ENCODE data around the gene GID8. TPM values are rescaled to one million over a fixed set of nuclear protein-coding genes. Genes with fewer than 3 reads are reported as not detected.

The GID8 gene
- total and polyA plus RNA-seq, 4 experiments from 2014 or later = 11.2 to 47.8 (median 31.7) TPM

DNA sequence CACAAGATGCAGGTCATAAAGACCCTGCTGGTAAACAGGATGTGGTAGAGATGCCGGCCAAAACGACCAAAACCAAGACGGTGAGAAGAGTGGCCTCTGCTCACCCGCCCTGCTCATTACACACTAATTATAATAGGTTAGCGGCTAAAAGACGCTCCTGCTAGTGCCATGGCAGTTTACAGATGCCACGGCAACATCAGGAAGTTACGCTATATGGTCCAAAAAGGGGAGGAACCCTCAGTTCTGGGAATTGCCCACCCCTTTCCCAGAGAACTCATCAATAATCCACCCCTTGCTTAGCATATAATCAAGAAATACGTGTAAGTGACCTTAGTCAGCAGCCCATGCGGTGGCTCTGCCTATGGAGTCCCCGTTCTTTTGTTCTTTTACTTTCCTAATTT, 51.3 kb downstream of the GID8 start:
- H3K9me3 ChIP-seq (ENCODE audit: control insufficient read depth in 1 of 2, low read length in 2 of 2) = no peaks in the 10 kb centered on the region
- Mint-ChIP-seq H3K27ac (peak overlapping the region in 2 of 7 donors; percentile 57 to 68), H3K27me3 (peaks cover 3 to 15% of the 10 kb centered on the region in 2 donors), H3K36me3 (no peaks in the 10 kb centered on the region), H3K9me3 (no peaks in the 10 kb centered on the region), H3K4me3 (peak overlapping the region; percentile 78 to 95 (median 84)), H3K4me1 (peaks cover 0 to 8% (median 4%) of the 10 kb centered on the region in 4 donors)
- H3K36me3 ChIP-seq (ENCODE audit: insufficient read depth, low read length) = no peaks in the 10 kb centered on the region
- intact Hi-C loops (cut with micrococcal nuclease) = no loop called here
- H3K27ac ChIP-seq (ENCODE audit: low read depth, low read length) = no peak overlapping the region
- peak overlapping the region; percentile 24 to 42 for H3K4me3 ChIP-seq (ENCODE audit: low read length in 2 of 2)
- no peak for DNase-seq
- ChIA-PET CTCF (ENCODE audit: partially characterized antibody) (no interaction called here), POLR2A (ENCODE audit: partially characterized antibody) (no interaction called here)
- no peaks in the 10 kb centered on the region for H3K27me3 ChIP-seq (ENCODE audit: insufficient read depth, low read length)
- H3K4me1 ChIP-seq (ENCODE audit: insufficient read depth, low read length) = peaks cover 5% of the 10 kb centered on the region

DNA sequence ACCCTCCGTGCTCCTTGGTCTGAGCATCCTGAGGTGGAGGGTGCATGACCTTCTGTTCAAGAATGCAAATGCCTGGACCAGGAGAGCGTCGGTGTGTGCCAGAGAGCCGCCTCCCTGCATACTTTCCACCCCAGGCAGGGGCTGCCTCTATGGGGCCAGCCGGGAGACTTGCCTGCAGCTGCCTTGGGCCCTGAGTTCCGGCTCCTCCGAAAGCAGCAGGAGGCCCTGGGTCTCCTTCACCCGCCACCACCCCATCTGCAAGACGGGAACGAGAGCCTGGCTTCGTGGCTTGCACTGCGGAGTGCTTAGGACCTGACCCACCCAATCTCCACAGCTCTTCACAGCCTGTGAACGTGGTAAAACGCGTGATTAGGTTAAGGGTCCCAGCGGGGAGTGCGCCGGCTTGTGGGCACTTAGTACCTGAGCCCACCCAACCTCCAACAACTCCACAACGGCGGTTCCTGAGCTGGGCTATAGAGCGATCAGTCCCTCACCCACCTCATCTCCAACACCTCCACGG, 52.4 kb downstream of the GID8 start:
- Histone ChIP-seq H3K27me3 (ENCODE audit: insufficient read depth, low read length) (no peaks in the 10 kb centered on the region), H3K4me1 (ENCODE audit: insufficient read depth, low read length) (peaks cover 5% of the 10 kb centered on the region), H3K9me3 (ENCODE audit: control insufficient read depth in 1 of 2, low read length in 2 of 2) (no peaks in the 10 kb centered on the region), H3K27ac (ENCODE audit: low read depth, low read length) (no peak overlapping the region), H3K4me3 (ENCODE audit: low read length in 2 of 2) (no peak overlapping the region), H3K36me3 (ENCODE audit: insufficient read depth, low read length) (no peaks in the 10 kb centered on the region)
- Mint-ChIP-seq H3K9me3 (no peaks in the 10 kb centered on the region), H3K27ac (no peak overlapping the region), H3K27me3 (peaks cover 2 to 18% of the 10 kb centered on the region in 2 donors), H3K36me3 (no peaks in the 10 kb centered on the region), H3K4me3 (no peak overlapping the region), H3K4me1 (peaks cover 0 to 8% (median 4%) of the 10 kb centered on the region in 4 donors)
- no peak for DNase-seq
- ChIA-PET CTCF (ENCODE audit: partially characterized antibody) (no interaction called here), POLR2A (ENCODE audit: partially characterized antibody) (interaction anchor here (1.0 kb wide), 1 partner anchor 12 kb away, joined by 3 read pairs; no protein-coding TSS in a partner anchor)
- intact Hi-C loops (cut with micrococcal nuclease) = no loop called here

DNA sequence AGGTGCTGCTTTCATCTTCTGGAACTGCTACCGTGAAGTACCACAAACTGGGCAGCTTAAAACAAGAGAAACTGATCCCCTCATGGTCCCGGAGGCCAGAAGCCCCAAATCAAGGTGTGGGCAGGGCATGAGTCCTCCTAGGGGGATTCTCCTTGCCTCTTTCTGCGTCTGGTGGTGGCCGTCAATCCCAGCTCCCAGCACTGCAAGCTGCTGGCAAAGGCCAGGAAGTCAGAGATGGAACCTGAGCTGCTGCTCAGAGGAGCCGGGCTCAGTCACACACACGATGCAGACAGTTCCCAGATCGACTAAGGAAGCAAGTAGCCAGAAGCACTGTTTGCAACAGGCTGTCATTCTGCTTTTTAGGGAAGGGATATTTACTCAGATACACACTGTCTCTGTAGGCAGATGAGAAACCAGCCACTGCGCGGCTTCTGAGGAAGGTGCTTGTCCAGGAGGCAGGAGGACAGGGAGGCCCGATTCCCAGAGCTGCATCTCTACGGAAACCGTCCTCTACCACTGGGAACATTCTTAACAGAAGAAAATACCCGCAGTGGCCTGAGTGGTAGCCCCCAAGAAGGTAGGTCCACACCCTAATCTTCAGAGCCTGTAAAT, 53.4 kb downstream of the GID8 start:
- H3K4me1 ChIP-seq (ENCODE audit: insufficient read depth, low read length) = peaks cover 5% of the 10 kb centered on the region
- no peak overlapping the region for H3K27ac Mint-ChIP-seq
- peaks cover 2 to 23% of the 10 kb centered on the region in 2 donors for H3K27me3 Mint-ChIP-seq
- peaks cover 0 to 8% (median 4%) of the 10 kb centered on the region in 4 donors for H3K4me1 Mint-ChIP-seq
- H3K36me3 Mint-ChIP-seq = no peaks in the 10 kb centered on the region
- ChIA-PET CTCF (ENCODE audit: partially characterized antibody) (no interaction called here), POLR2A (ENCODE audit: partially characterized antibody) (interaction anchor here (1.0 kb wide), 1 partner anchor 13 kb away, joined by 3 read pairs; no protein-coding TSS in a partner anchor)
- intact Hi-C loops (cut with micrococcal nuclease) = no loop called here
- no peaks in the 10 kb centered on the region for H3K9me3 ChIP-seq (ENCODE audit: control insufficient read depth in 1 of 2, low read length in 2 of 2)
- H3K4me3 ChIP-seq (ENCODE audit: low read length in 2 of 2) = no peak overlapping the region
- H3K9me3 Mint-ChIP-seq = no peaks in the 10 kb centered on the region
- H3K27me3 ChIP-seq (ENCODE audit: insufficient read depth, low read length) = no peaks in the 10 kb centered on the region
- H3K27ac ChIP-seq (ENCODE audit: low read depth, low read length) = no peak overlapping the region
- H3K4me3 Mint-ChIP-seq = no peak overlapping the region
- H3K36me3 ChIP-seq (ENCODE audit: insufficient read depth, low read length) = no peaks in the 10 kb centered on the region
- no peak for DNase-seq

DNA sequence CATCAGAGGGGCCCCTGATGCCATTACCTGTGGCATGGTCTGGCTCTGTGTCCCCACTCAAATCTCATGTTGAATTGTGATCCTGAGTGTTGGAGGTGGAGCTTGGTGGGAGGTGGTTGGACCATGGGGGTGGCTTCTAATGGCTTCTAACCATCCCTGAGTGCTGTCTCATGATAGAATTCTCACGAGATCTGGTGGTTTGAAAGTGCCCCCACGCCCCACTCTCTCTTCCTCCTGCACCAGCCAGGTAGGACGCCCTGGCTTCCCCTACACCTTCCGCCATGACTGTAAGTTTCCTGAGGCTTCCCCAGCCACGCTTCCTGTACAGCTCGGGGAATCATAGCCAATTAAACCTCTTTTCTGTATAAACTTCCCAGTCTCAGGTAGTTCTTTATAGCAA, 53.9 kb downstream of the GID8 start:
- no peak overlapping the region for H3K27ac Mint-ChIP-seq
- H3K36me3 Mint-ChIP-seq = no peaks in the 10 kb centered on the region
- H3K4me1 ChIP-seq (ENCODE audit: insufficient read depth, low read length) = peaks cover 5% of the 10 kb centered on the region
- H3K4me1 Mint-ChIP-seq = peaks cover 0 to 8% (median 4%) of the 10 kb centered on the region in 4 donors
- no peaks in the 10 kb centered on the region for H3K36me3 ChIP-seq (ENCODE audit: insufficient read depth, low read length)
- no peaks in the 10 kb centered on the region for H3K9me3 ChIP-seq (ENCODE audit: control insufficient read depth in 1 of 2, low read length in 2 of 2)
- ChIA-PET POLR2A (ENCODE audit: partially characterized antibody) (no interaction called here), CTCF (ENCODE audit: partially characterized antibody) (interaction anchor here (0.7 to 1.0 kb wide), 2 partner anchors 23 to 492 kb away, joined by 3 read pairs; no protein-coding TSS in a partner anchor)
- no peak overlapping the region for H3K4me3 Mint-ChIP-seq
- no peak for DNase-seq
- no peak overlapping the region for H3K4me3 ChIP-seq (ENCODE audit: low read length in 2 of 2)
- no peak overlapping the region for H3K27ac ChIP-seq (ENCODE audit: low read depth, low read length)
- H3K9me3 Mint-ChIP-seq = no peaks in the 10 kb centered on the region
- no peaks in the 10 kb centered on the region for H3K27me3 ChIP-seq (ENCODE audit: insufficient read depth, low read length)
- peaks cover 2 to 23% of the 10 kb centered on the region in 2 donors for H3K27me3 Mint-ChIP-seq
- intact Hi-C loops (cut with micrococcal nuclease) = no loop called here

DNA sequence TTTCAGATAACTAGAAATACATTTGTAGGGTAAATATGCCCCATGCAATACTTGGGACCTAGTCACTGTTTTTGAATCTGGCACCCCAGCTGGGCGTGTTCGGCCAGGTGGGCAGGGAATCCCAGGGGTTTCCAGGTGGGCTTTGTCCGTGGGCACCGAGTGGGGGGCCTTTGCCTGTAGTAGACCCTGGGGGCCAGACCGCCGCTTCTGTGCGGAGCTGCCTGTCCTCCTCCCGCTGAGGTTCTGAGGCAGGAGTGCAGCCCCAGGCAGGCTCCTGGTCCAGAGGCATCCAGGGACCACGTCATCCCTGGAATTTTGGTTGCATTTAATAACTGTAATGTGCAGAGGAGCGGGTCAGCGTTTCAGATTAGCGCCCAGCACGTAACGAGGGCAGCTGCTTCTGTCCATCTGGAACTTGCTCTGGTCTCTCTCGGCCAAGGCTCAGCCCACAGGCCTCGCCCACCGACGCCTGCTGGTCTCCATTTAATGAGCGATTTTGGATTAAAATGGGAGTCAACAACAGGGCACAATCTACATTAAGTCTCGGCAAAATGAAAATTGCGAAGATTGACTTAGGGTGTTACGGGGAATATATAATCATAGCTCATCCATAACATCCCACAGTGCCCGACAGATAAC, 56.0 kb downstream of the GID8 start:
- no peak overlapping the region for H3K4me3 ChIP-seq (ENCODE audit: low read length in 2 of 2)
- CTCF ChIA-PET (ENCODE audit: partially characterized antibody) = no interaction called here
- DNase-seq = no peak
- Mint-ChIP-seq H3K4me1 (peaks cover 0 to 6% (median 3%) of the 10 kb centered on the region in 4 donors), H3K27me3 (peaks cover 6 to 30% of the 10 kb centered on the region in 2 donors), H3K4me3 (no peak overlapping the region), H3K27ac (no peak overlapping the region), H3K9me3 (no peaks in the 10 kb centered on the region), H3K36me3 (no peaks in the 10 kb centered on the region)
- POLR2A ChIA-PET (ENCODE audit: partially characterized antibody) = no interaction called here
- intact Hi-C loops (cut with micrococcal nuclease) = no loop called here
- no peaks in the 10 kb centered on the region for H3K27me3 ChIP-seq (ENCODE audit: insufficient read depth, low read length)
- H3K36me3 ChIP-seq (ENCODE audit: insufficient read depth, low read length) = no peaks in the 10 kb centered on the region
- H3K27ac ChIP-seq (ENCODE audit: low read depth, low read length) = no peak overlapping the region
- H3K4me1 ChIP-seq (ENCODE audit: insufficient read depth, low read length) = peaks cover 2% of the 10 kb centered on the region
- H3K9me3 ChIP-seq (ENCODE audit: control insufficient read depth in 1 of 2, low read length in 2 of 2) = no peaks in the 10 kb centered on the region

DNA sequence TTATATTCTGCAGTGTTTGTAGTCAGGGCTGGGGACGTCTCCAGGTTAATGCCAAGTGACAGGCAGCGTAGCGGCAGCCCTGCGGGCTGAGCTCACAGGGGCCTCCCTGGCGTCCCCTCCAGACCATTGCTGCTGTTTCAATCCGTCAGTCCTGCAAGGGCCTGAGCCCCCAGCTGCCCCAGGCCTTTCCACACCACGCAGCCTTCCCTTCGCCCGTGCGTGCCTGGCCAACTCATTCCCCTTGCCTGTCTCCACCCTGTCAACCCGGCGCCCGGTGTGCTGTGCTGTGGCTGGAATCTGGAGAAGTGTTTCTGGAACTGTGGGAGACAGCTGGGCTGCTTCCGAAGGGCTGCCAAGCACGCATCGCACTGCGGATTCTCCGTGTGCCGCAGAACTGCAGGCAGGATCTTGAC, 56.9 kb downstream of the GID8 start:
- no peaks in the 10 kb centered on the region for H3K36me3 ChIP-seq (ENCODE audit: insufficient read depth, low read length)
- no peaks in the 10 kb centered on the region for H3K27me3 ChIP-seq (ENCODE audit: insufficient read depth, low read length)
- no peak overlapping the region for H3K27ac ChIP-seq (ENCODE audit: low read depth, low read length)
- H3K27ac Mint-ChIP-seq = no peak overlapping the region
- no peaks in the 10 kb centered on the region for H3K4me1 Mint-ChIP-seq
- H3K36me3 Mint-ChIP-seq = no peaks in the 10 kb centered on the region
- no peak overlapping the region for H3K4me3 ChIP-seq (ENCODE audit: low read length in 2 of 2)
- peaks cover 12 to 32% of the 10 kb centered on the region in 2 donors for H3K27me3 Mint-ChIP-seq
- CTCF ChIA-PET (ENCODE audit: partially characterized antibody) = no interaction called here
- intact Hi-C loops (cut with micrococcal nuclease) = no loop called here
- H3K9me3 Mint-ChIP-seq = no peaks in the 10 kb centered on the region
- H3K4me1 ChIP-seq (ENCODE audit: insufficient read depth, low read length) = no peaks in the 10 kb centered on the region
- H3K4me3 Mint-ChIP-seq = no peak overlapping the region
- POLR2A ChIA-PET (ENCODE audit: partially characterized antibody) = no interaction called here
- no peak for DNase-seq
- no peaks in the 10 kb centered on the region for H3K9me3 ChIP-seq (ENCODE audit: control insufficient read depth in 1 of 2, low read length in 2 of 2)

DNA sequence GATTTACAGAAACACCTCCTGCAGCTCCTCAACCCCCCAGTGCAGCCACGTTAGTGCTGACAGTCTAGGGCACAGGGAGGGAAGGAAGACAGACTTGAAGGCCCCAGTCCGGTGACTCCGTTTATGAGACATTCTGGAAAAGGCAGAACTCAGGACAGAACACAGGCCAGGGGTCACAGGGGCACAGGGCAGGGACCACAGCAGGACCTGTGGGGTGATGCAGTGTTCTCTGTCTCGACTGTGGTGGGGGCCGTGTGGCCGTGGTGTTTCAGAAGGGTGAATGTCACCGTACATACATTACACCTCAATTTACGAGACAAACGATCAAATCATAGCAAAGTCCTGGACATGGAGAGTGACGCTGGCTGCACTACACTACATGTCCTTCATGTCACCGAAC, 57.5 kb downstream of the GID8 start:
- Histone ChIP-seq H3K27me3 (ENCODE audit: insufficient read depth, low read length) (peaks cover 4% of the 10 kb centered on the region), H3K27ac (ENCODE audit: low read depth, low read length) (no peak overlapping the region), H3K4me1 (ENCODE audit: insufficient read depth, low read length) (no peaks in the 10 kb centered on the region), H3K4me3 (ENCODE audit: low read length in 2 of 2) (no peak overlapping the region), H3K9me3 (ENCODE audit: control insufficient read depth in 1 of 2, low read length in 2 of 2) (no peaks in the 10 kb centered on the region), H3K36me3 (ENCODE audit: insufficient read depth, low read length) (no peaks in the 10 kb centered on the region)
- Mint-ChIP-seq H3K4me3 (no peak overlapping the region), H3K36me3 (no peaks in the 10 kb centered on the region), H3K4me1 (no peaks in the 10 kb centered on the region), H3K27me3 (peaks cover 13 to 34% of the 10 kb centered on the region in 2 donors), H3K27ac (no peak overlapping the region), H3K9me3 (no peaks in the 10 kb centered on the region)
- ChIA-PET CTCF (ENCODE audit: partially characterized antibody) (no interaction called here), POLR2A (ENCODE audit: partially characterized antibody) (no interaction called here)
- intact Hi-C loops (cut with micrococcal nuclease) = no loop called here
- DNase-seq = no peak

Data from CD4-positive, alpha-beta memory T cell (primary cell).